Measurements from ENCODE around the gene PFN2.

PFN2 gene

DNA sequence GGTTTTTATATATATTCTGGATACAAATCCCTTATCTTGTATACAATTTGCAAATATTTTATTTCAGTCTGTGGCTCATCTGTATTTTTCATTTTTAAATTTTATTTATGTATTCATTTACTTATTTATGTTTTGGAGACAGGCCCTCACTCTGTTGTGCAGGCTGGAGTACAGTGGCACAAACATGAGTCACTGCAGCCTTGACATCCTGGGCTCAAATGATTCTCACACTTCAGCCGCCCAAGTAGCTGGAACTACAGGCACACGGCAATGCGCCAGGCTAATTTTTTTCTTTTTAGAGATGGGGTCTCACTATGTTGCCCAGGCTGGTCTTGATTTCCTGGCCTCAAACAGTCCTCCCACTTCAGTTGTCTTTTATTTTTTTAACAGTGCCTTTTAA lies 50.6 kb downstream of the PFN2 start:
- WGBS, 2 experiments, result 94% methylated on average over 3 of the region's 3 CpGs
- Histone ChIP-seq H3K4me3 (ENCODE audit: insufficient read depth, low read depth, low read length) (no peak overlapping the region), H3K4me1 (ENCODE audit: control insufficient read depth, insufficient read depth, low read length) (no peaks in the 10 kb centered on the region), H3K27me3 (ENCODE audit: control insufficient read depth, insufficient read depth, low read length, poor library complexity, severe bottlenecking) (no peaks in the 10 kb centered on the region), H3K9me3 (ENCODE audit: control insufficient read depth, low read length) (no peaks in the 10 kb centered on the region), H3K36me3 (ENCODE audit: control insufficient read depth, insufficient read depth, low read length) (no peaks in the 10 kb centered on the region), H3K27ac (ENCODE audit: insufficient read depth, low read depth, low read length, poor library complexity, severe bottlenecking) (no peak overlapping the region)

DNA sequence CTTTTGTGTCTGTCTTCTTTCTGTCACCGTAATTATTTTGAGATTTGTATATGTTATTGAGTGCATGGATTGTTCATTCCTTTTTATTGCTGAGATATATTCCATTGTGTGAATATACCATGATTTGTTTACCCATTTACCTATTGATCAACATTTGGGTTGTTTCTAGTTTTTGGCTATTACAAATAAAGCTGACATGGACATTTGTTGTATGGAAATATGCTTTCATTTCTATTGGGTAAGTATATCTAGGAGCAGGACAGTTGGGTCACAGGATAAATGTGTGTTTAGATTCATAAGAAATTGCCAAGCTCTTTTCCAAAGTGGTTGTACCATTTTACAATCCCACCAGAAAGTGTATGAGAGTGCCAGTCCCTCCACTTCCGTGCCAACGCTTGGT lies 51.2 kb downstream of the PFN2 start:
- Histone ChIP-seq H3K9me3 (ENCODE audit: control insufficient read depth, low read length) (no peaks in the 10 kb centered on the region), H3K27ac (ENCODE audit: insufficient read depth, low read depth, low read length, poor library complexity, severe bottlenecking) (no peak overlapping the region), H3K36me3 (ENCODE audit: control insufficient read depth, insufficient read depth, low read length) (no peaks in the 10 kb centered on the region), H3K4me1 (ENCODE audit: control insufficient read depth, insufficient read depth, low read length) (no peaks in the 10 kb centered on the region), H3K27me3 (ENCODE audit: control insufficient read depth, insufficient read depth, low read length, poor library complexity, severe bottlenecking) (no peaks in the 10 kb centered on the region), H3K4me3 (ENCODE audit: insufficient read depth, low read depth, low read length) (no peak overlapping the region)
- WGBS, 2 experiments, result 94% methylated on average over 3 of the region's 3 CpGs; no CpG with 5 or more reads in 1 of the 2 experiments

DNA sequence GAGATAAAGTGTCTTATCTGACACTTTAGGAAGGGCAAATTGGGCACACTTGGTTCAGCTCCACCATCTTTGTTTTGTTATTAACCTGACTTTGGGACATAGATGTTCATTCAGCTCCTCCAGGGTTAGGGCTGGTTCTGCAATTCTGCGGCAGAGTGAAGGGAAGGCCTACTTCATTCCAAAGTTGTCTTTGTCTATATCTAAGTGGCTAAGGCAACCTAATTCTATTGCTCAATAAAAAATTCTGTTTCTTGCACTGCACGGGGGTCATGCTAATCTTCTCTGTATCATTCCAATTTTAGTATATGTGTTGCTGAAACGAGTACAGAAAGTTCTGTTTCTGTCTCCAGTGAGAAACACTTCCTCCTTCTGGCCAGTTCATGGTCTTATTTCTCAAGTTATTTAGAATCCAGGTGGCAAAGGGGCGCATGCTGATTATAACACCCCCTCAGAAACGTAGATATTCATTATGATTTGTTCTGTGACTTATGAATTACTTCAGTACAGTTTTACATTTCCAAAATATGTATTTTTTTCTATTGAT lies 53.5 kb downstream of the PFN2 start:
- Histone ChIP-seq H3K27ac (ENCODE audit: insufficient read depth, low read depth, low read length, poor library complexity, severe bottlenecking) (no peak overlapping the region), H3K36me3 (ENCODE audit: control insufficient read depth, insufficient read depth, low read length) (no peaks in the 10 kb centered on the region), H3K4me3 (ENCODE audit: insufficient read depth, low read depth, low read length) (no peak overlapping the region), H3K9me3 (ENCODE audit: control insufficient read depth, low read length) (no peaks in the 10 kb centered on the region), H3K4me1 (ENCODE audit: control insufficient read depth, insufficient read depth, low read length) (no peaks in the 10 kb centered on the region), H3K27me3 (ENCODE audit: control insufficient read depth, insufficient read depth, low read length, poor library complexity, severe bottlenecking) (no peaks in the 10 kb centered on the region)
- WGBS, 2 experiments, result 89 to 93% methylated on average over 3 to 5 of the region's 5 CpGs
